SU-DHL-6 (cell line): ENCODE results near the gene COL5A1.

Source experiments
- EZH2phosphoT487 ChIP-seq: fragments of 200-600 bp; sonication (generic), shearing (Covaris generic); conservative IDR thresholded peaks from 2 replicates; pipeline ENCODE4 v1.6.1; 2018; ENCODE audit warnings: mild to moderate bottlenecking, antibody characterized with exemption, low read length, moderate library complexity, mixed read lengths
- TF ChIP-seq, protein P1 (sequence below): fragments of 200-600 bp; sonication (generic); IDR thresholded peaks from one replicate; pipeline ENCODE4 v1.5.1; 2017; ENCODE audit warnings: antibody characterized with exemption, mild to moderate bottlenecking, low read length, moderate library complexity; ENCODE audit not compliant: insufficient read depth, poor library complexity, severe bottlenecking

DNA sequence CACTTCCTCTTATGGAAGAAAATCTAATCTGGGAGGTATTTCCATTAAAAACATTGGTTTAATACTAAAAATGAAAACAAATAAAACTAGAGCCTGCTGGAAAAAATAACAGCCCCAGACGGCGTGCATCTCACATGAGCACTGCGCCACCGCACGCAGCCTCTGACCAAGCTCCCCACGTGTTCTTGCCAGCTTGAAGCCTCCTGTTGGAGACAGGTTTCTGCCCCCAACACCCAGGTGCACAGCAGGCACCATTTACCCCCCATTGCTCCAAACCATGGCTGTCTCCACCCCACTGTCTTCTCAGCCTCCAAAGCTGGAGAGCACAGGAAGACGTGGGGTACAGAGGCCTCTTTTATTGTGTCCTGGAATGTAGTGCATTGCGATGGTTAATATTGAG is 10.7 kb upstream of the COL5A1 start:
- TF ChIP-seq EZH2phosphoT487, result no peak
- TF ChIP-seq, protein P1, sequence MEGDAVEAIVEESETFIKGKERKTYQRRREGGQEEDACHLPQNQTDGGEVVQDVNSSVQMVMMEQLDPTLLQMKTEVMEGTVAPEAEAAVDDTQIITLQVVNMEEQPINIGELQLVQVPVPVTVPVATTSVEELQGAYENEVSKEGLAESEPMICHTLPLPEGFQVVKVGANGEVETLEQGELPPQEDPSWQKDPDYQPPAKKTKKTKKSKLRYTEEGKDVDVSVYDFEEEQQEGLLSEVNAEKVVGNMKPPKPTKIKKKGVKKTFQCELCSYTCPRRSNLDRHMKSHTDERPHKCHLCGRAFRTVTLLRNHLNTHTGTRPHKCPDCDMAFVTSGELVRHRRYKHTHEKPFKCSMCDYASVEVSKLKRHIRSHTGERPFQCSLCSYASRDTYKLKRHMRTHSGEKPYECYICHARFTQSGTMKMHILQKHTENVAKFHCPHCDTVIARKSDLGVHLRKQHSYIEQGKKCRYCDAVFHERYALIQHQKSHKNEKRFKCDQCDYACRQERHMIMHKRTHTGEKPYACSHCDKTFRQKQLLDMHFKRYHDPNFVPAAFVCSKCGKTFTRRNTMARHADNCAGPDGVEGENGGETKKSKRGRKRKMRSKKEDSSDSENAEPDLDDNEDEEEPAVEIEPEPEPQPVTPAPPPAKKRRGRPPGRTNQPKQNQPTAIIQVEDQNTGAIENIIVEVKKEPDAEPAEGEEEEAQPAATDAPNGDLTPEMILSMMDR, result no peak
